NCI-H510A (cell line): Measurements from ENCODE around the gene MKS1.
A peak's percentile ranks its signal among the peaks of the same experiment; 100 is the strongest.

Experiments used
- DNase-seq: peaks from one replicate; lab custom pipeline; 2025; lab: John Stamatoyannopoulos, UW

The MKS1 gene

GRCh38 chr17:58200024-58200633 is 18.9 kb downstream of the MKS1 start:
- DNase-seq, result peak; percentile 55

DNA sequence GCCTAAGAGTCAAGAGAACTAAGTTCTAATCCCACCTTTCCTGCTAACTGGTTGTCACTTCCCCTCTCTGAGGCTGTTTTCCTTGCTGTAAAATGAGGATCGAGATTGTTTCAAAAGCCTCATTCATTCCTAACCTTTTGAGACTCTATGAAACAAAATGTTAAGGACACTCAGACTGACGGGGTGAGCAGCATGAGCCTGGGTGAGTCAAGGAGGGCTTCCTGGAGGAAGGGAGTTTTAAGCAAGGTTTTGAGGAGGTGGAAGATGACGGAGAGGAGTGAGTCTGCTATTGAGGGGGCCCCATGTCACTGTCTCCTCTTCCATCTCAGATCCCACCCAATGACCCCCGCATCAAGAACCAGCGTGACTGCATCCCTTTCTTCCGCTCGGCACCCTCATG is 22.4 kb downstream of the MKS1 start:
- DNase-seq, result no peak

DNA sequence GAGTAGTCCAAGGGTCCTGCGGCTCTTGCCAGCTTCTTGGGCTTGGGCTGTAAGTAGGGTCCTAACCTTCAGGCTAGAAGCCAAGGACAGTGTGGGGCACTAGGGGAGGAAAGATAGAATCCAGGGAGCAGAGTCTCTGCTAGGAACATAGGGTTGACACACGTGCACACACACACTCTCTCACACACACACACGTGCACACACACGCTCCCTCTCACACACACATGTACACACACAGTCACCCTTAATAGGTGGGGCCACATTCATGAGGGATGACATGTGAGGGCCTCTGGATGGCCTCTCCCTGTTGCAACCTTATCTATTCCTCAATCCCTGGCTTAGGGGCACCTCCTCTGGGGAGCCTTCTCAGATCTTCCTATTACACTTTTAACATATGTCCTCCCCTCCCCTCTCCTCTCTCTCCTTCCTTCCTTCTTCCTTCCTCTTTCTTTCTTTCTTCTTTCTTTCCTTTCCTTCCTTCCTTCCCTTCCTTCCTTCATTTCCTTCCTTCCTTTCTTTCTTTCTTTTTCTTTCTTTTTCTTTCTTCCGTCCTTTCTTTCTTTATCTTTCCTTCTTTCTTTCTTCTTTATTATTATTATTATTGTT is 23.4 kb downstream of the MKS1 start:
- DNase-seq, result no peak

DNA sequence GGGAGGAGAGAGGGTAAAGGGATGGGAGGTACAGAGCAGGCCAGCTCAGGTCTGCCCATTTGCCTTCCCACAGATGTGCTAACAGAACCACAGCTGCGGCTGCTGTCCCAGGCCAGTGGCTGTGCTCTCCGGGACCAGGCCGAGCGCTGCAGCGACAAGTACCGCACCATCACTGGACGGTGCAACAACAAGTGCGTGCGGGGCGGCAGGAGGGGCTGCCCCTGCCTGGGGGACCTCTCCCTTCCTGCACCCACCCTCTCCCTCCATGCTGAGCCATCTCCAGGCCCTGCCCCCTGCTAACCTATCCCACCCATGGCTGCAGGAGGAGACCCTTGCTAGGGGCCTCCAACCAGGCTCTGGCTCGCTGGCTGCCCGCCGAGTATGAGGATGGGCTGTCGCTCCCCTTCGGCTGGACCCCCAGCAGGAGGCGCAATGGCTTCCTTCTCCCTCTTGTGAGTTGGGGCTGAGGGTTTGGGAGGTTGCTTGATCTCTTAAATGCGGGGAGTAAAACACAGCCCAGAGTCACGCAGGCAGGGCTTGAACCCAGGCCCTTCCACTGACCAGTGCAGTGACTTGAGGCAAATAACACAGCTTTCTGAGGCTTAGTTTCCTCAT is 25.3 kb downstream of the MKS1 start:
- DNase-seq, result no peak

- DNase-seq, result no peak
These were observed 26.4 kb downstream of the MKS1 start, which contains the start of gene EPX for GRCh38 chr17:58192612-58193011. Gene EPX, plus strand, starts transcription at chr17:58192726. Its CDS starts 121 bp downstream, at chr17:58192847.

DNA sequence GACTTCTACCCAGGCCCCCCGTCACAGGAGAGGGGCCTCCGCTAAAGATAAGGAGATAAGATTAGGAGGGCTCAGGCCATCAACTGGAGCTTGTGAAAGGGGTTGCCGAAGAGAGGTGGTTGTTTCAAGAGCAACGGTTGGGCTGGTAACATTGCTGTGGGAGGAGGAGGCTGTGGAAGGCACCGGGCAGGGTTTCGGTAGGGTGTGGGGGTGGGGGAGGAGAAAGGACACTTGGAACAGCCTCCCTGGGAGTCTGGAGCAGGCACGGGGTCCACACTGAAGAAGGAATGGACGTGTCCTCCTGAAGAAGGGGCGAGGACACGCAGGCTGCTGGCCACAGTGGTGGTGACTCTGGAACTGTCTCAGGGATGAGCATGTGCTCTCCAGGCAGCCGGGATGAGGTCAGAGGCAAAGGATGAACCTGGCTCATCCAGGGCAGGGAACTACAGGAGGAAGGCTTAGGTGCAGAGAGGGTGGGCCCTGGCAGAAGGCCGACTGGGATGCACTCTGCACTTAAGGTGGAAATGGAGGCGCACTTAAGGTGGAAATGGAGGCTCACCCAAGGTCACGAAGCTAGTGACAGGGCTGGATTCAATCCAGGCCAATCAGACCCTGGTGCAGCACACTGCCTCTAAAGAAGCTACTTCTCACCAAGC is 27.7 kb downstream of the MKS1 start:
- DNase-seq, result no peak

- DNase-seq, result no peak
These were observed 29.5 kb downstream of the MKS1 start for GRCh38 chr17:58189436-58190146.

GRCh38 chr17:58187675-58188074 is 31.4 kb downstream of the MKS1 start:
- DNase-seq, result no peak

DNA sequence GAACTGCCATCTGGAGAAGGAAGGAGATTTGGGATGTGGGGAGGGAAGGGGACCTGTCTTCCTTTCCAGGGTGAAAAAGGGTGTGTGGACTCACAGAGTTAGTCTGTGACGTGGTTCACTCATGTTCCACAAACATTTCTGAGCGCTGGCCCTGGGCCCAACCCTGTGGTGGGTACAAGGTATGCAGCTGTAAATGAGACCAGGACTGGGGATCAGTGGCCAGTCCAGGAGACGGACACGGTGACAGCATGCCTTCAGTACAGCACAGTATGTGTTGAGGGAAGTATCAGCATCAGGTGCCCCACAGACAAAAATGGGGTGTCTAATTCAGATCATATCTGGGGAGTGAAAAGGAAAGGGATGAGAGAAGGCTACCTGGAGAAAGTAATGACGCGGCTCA is 32.0 kb downstream of the MKS1 start:
- DNase-seq, result no peak

GRCh38 chr17:58186591-58186990 is 32.5 kb downstream of the MKS1 start:
- no peak for DNase-seq

DNA sequence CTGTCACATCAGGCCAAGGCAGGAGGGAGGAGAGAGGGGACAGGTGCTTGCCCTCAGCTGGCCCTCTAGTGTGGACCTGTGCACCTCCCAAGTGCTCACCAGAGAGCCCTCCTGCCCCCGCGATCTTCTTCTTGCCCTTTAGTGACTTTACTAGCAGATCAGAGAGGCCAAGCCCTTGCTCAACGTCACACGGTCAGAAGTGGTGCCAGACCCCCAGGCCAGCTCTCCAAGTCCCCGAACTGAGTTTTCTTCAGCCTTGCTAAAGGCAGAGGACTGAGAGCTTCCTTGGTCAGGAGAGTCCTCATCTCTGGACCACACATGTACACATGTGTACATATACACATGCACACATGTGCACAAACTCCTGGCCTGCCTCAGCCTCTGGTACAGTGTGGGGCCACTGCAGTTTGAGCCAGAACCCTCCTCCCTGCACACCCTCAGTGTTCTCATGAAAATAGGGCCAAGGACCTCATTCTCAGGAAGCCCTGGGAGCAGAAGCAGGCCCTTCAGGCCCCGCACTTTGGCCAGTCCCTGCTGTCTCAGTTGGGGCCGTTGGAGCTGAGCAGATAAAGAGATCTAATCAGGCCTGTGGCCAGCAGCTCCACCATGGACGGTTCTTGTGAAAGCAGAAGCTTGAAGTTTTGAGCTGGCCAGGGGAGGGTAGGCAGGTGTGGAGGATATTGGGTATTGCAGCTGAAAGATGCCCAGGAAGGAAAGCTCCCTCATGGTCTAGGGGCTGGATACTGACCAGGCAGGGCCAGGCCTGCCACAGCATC is 33.9 kb downstream of the MKS1 start:
- DNase-seq, result no peak

- peak; percentile 27 for DNase-seq
These were observed 34.6 kb downstream of the MKS1 start for GRCh38 chr17:58184308-58184985.

DNA sequence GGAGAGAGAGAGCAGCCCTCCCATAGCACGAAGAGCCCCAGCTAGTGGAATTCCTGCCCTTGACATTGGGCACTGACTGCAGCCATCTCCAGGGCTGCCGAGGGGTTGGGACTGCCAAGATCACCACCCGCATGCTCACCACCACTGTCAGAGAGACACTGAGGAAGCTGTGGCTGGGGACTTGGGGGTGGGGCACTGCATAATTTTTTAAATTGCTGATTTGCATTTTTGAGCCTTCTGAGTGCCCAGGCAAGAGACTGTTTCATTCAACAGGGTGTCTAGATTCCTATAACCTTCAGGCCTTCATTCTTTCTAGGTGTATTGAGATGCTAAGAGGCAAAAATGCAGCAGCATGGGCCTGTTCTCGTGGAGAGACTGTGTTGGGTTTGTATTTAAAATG is 35.5 kb downstream of the MKS1 start:
- DNase-seq, result no peak

GRCh38 chr17:58181796-58182195 is 37.3 kb downstream of the MKS1 start:
- no peak for DNase-seq

- DNase-seq, result no peak
These were observed 42.9 kb downstream of the MKS1 start for GRCh38 chr17:58176200-58176599.

- DNase-seq, result no peak
These were observed 44.2 kb downstream of the MKS1 start for GRCh38 chr17:58174871-58175270.

- DNase-seq, result peak; percentile 18
These were observed 46.5 kb downstream of the MKS1 start for GRCh38 chr17:58172369-58173071.

- no peak for DNase-seq
These were observed 48.4 kb downstream of the MKS1 start for GRCh38 chr17:58170622-58171021.

GRCh38 chr17:58166682-58167081 is 52.4 kb downstream of the MKS1 start, which contains the start of gene OR4D2:
Gene OR4D2, plus strand, starts transcription at chr17:58166982. Its CDS starts 2,674 bp downstream, at chr17:58169656.
- DNase-seq, result no peak

- no peak for DNase-seq
These were observed 53.1 kb downstream of the MKS1 start for GRCh38 chr17:58165981-58166380.
